Smooth muscle cell of the brain vasculature (primary cell): Measurements from ENCODE around the gene AKAP8.
A peak's percentile ranks its signal among the peaks of the same experiment; 100 is the strongest.
"Not testable (repeated sequence)": the region's sequence is repeated elsewhere in the genome, so short reads cannot be mapped to it uniquely, and the experiment has no call there.

Experiments used
- DNase-seq: peaks from one replicate; pipeline ENCODE4 v3.0.0-alpha.2; 2012; ENCODE audit warnings: low read depth, low spot score

Gene AKAP8

DNA sequence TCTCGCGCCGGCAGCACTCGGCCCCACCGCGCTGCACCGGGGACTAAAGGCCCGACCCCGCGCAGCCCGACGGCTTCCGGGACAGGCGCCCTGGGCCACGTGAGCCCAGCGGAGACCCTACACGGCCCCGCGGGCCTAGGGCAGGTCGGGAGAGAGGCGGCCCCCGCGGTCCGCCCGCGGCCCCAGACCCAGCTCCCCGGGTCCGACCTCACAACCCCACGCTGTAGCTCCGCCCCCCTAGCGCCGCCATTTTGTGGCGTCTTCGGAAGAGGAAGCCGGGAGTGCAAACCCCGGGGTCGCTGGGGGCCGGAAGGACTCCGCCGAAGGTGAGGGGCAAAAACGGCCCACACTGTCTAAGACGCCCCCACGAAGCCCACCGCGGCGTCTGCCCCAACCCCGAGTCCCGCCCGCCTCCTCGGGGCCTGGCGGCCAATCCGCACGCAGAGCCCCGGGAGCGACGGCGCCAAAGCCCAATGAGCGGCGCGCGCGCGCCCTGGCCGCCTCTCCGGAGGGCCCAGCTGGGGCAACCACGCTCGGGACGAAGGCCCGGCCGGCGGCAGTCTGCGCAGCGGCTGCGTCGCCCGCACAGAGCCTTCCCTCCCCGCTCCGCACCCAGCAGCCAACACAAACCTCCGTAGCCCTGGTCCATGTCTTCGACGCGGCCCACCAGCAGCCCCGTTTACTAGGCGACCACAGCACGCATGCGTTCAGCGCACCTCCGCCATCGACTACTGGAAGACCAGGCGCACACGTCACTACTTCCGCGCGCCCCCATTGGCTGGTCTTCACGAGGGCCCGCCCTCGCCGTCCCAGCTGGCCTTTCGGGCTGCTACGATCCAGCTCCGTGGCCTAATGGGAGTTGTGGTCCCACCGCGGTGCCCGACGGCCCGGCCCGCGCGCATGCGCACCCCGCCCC lies at the start of gene AKAP8:
TSS of gene AKAP8 (minus strand) at position 705 of the 916 bp plus-strand sequence. CDS start at position 649, 56 bp downstream.
- DNase-seq: peak; percentile 95

DNA sequence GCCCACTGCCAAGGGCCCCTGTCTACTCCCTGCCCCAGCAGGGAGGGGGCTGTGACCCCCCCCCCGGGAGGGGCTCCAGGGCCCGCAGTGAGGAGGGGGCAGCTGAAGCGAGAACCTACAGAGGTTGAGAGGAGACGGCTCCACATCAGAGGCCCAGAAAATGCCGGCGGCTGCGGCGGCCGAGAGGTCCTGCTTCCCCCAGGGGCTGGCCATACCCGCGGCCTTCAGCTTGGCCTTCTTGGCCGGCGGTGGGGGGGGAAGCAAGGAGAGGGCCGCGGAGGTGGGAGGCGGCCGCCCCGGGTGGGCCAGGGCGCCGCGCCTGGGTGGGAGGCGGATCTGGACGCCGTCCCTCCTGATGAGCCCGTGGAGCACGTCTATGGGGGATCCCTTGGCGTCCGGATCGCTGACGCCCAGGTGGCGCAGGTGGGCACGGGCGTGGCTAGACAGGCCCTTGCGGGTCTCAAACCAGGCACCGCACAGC lies 48.4 kb upstream of the AKAP8 start:
- DNase-seq: no peak

DNA sequence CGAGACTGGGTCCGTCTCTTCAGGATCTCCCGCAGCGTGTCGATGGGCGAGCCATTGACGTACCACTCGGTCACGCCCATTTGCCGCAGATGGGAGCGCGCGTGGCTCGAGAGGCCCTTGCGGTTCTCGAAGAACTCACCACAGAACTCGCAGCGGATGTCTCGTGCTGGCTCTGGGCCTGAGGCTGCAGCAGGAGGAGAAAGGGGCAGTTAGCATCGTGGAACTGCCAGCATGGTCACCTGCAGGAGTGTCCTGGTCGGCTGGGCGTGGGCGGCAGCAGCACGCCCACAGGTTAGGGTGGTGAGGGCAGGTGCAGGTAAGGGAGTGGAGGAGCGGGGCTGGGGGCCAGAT lies 47.7 kb upstream of the AKAP8 start:
- no peak for DNase-seq

DNA sequence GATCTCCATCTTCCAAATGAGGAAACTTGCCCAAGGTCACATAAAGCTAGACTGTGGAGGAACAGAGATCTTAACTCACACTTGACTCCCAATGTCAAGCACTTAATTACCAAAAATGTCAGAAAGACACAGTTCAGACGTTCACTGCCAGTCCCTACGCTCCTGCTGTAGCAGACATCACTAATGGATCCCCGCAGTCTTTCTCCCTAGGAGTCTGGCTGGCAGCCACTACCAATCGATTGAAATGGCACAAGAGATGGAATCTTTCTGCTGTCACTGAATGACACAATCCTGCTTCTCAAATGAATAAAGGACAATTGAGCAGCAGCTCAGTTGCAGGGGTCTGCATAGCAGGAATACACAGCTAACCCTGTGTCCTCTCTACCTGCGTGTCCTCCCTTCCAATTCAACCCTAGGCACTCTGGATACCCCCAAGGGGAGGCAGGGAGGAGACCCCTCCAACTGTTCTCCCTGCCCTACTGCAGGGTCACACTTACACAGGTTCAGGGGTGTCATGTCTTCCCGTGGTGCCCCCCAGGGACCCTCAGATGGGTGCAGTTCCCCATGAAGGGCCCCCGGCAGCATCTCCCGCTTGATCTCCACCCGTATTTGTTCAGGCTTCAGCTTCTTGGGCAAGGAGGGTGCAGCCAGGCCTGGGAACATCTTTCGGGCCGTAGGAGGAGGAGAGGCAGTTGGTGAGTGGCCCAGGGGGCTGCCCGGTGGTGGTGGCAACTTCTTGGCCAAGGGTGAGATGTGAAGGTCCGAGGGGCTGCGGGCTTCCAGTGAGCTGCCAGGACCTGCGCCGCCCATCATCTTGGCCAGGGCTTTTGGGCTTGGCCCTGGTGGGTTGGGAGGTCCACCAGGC lies 47.1 kb upstream of the AKAP8 start:
- no peak for DNase-seq

DNA sequence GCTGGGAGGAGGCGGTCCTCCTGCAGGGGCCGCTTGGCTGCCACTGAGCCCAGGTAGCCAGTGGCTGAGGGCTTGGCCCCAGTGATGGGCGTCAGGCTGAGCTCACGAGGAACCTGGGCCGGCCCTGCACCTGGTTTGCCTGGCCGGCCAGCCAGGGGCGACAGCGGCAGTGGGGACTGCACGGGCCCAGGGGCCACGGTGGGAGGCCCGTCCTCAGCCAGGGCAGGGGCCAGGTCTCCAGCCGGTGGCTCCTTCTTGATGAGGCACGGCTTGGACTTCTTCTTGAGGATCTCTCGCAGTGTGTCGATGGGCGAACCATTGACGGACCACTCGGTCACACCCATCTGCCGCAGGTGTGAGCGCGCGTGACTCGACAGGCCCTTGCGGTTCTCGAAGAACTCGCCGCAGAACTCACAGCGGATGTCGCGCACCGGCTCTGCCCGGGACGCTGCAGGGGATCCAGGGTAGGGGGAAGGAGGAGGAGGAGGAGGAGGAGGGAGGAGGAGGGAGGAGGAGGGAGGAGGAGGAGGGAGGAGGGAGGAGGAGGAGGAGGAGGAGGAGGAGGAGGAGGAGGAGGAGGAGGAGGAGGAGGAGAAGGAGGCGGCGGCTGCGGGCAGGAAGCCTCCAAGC lies 45.8 kb upstream of the AKAP8 start:
- no peak for DNase-seq

DNA sequence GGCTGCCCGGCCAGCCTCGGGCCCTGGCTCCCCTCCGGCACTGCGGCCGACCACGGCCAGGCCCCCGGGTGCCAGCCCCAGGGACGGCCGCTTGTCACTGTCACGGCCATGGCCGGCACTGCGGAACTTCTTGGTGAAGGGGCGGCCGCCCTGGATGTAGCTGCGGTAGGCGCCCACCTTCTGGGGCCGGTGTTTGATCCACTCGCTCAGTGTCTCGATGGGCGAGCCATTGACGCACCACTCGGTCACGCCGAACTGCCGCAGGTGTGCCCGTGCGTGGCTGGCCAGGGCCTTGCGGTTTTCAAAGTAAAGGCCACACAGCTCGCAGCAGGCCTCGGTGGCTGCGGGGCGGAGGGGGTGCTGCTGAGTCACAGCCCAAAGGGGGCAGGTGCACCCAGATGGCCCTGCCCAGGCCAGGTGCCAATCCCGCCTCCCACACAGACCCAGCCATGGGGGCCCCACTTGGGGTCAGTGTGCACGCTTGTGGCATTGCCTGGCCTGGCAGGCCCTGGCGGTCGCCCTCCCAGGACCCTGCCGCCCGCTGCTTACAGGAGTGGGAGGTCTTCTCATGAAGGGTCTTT lies 45.2 kb upstream of the AKAP8 start:
- DNase-seq: no peak

DNA sequence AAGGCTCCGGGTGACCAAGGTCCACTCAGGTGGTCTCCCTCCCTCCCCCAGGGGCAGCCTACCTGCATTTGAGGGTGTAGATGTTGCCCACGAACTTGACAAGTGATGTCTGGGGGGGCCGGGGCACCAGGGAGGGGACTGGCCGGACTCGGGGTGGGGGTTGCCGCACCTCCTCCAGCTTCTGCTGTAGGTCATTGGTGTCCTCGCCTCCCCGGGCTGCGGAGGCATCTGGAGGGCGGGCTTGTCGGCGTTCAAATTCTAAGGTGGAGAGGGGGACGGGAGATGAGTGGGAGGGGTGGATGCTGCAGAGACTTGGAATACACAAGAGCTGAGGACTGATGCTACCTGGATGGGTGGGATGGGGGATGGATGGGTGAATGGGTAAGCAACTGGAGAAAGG lies 44.5 kb upstream of the AKAP8 start:
- DNase-seq: no peak

DNA sequence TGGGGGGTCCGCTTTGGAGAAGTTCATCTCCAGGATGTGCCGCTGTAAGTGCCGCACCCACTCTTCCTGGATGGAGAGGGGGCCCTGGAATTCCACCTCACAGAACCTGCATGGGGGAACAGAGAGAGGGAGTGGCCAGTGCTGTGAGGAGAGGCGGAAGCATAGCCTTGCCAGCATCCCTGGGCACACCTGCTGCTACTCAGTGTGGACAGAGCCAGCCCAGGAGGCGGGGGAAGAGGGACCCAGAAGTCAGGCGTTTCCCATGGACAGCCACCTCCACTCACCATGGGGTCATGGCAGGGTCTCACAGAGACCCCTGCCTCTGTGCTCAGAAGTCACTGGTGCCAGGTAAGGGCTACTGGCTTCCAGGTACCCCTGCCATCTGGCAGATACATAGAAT lies 43.5 kb upstream of the AKAP8 start:
- DNase-seq: no peak

DNA sequence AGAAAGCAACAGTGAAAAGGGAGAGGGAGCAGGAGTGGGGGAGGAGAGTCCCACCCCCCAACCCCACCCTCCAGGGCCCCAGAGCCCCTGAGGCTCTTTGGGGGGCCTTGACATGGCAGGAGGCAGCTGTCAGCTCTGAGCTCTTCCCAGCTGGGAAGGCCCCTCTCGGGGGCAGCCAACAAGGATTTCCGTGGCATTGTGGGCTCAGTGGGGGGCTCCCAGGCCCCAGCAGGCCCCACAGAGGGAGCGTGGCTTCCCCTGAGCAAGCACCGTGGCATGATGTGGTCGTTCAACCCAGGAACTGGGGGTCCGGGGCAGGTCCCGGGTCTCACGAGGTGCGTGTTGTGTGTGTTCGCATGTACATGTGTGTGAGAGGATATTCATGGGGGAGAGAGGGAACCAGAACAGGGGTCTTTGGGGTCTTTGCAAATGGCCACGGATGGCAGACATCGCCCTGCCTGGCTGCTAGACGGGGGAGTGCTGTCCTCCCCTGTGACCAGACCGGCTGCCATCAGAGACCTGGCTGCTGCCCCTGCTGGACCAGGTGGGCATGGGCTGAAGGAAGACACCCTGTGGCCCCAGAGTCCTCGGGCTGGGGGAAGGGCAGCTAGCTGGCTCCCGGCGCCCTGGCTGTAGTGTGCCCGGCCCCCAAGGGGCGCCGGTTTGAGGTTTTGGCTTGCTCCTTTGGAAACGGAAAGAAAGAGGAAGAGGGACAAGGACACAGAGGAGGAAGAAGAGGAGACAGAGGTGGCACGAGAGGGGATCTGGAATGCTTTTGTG lies 42.9 kb upstream of the AKAP8 start:
- no peak for DNase-seq

DNA sequence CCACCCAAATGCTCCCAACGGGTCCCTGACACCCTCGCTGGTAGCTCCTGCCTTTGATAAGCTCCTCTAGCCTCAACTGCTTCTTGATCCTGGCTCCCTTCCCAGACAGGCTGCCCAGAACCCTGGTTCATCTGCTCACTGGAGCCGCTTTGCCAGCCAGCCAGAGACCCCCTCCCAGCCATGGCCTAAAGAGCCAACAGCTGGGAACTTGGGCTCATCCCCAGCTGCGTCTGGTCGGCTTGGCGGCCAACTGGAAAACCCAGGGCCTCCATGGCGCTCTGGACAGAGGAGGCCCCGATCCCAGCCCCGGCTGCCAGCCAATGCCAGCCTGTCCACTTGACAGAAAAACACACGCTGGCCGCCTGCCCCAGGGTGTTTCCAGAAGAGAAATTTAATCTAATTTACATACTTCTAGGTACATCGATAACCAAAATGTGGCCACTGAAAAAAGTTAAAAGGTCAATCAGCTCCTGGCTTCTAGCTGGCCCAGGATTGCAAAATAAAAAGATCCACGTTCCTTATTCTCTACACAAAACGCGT lies 42.2 kb upstream of the AKAP8 start:
- no peak for DNase-seq

DNA sequence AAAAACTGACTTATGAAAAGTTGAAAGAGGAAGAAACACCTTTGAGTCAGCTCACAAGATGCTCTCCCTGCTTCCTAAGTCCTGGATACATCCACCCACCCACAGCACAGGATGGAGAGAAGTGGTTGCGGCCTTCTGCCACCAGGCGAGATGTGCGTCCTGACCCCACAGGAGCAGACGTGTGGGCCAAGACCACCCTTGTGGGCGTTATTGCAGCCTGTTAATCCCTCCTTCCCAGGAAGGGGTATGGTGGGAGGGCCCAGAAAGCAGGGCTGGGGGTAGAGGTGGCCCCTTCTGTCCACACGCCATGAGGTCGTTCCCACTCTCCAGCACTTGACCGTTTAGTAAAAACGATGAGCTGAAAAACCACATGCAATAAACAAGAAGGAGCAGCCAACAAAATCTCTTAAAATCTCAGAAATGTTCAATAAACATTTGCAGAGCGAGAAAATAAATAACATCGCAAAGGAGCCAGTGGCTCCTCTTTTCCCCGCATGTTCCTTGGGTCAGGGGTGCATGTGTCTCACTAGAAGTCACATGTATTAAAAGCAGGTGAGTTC lies 41.6 kb upstream of the AKAP8 start:
- DNase-seq: no peak

DNA sequence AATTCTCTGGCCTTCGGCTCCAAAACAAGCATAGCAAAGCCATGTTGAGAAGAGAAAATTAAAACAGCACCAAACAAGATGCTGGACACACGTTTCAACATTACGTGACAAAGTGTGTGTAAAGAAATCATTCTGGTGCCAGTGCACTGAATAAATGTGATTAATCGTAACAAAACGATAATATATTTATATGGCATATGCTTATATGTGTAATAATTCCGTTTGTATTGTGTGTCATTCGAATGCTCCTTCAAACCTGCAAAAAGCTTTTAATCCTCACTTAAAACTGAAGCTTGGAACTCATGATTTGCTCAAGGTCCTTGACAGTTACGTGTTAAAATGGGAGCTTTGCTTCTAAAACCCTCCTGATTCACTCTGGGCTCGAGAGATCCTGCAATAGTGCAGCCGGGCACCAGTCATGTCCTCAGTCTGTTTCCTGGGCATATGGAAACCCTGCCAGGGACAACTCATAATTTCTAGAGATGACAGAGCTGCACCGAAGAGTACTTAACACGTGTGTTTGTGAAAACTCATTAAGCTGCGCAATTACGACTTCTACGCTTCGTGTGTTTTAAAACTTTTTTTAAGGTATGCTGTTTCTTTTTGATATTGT lies 39.9 kb upstream of the AKAP8 start:
- no peak for DNase-seq

DNA sequence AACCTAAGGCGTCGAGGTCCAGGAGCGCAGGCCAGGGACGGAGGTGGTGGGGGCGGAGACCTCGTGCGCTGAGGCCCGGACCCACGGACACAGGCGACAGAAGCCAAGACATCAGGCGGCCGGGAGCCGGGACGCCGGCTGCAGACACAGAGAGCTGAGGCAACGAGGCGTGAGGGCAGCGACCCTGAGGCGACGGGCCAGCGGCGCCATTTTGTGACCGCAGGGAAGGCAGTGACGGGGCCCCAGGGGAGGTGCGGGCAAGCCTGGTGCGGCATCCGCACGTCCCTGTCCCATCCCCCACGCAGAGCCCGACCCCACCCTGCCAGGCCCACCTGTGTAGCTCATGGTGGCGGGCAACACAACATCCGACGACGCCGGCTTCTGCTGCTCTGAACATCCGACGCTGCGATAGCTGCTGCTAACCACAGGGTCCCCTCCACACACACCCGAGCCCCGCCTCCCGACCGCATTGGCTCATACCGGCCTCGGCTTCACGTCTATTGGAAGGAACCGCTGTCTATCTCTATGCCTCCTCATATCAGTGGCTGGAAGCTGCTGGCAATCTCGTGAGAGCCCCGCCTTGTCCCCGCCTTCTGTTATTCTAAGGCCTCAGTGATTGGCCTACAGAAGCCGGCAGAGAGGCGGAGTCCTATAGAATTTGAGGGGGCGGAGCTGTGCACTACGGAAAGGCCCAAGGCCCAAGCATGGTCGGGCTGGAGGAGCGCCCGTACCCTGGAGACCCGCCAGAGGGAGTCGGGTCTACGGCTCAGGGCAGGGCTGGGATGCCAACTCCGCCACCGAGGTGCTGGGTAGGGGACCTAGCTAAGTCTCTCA lies 39.2 kb upstream of the AKAP8 start, which contains the start of gene AKAP8L:
TSS of gene AKAP8L (minus strand) at position 410 of the 834 bp plus-strand sequence. CDS start at position 345, 65 bp downstream.
- DNase-seq: peak; percentile 99

DNA sequence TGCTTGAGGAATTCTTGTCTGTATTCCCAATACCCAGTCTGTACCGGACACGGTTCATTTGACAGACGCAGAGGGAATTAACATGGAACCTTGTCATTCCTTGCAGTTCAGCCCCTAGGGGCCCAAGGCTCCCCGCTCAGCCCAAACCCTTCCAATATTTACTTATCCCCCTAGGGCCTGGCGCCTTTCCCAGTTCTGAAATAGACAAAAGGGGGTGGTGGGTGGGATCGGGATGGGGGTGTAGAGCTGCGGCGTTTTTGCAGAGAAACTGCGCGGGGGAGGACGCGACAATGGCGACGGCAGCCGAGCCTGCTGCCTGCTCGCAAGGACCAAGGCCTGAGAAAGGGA lies 38.6 kb upstream of the AKAP8 start:
- peak; percentile 10 for DNase-seq

DNA sequence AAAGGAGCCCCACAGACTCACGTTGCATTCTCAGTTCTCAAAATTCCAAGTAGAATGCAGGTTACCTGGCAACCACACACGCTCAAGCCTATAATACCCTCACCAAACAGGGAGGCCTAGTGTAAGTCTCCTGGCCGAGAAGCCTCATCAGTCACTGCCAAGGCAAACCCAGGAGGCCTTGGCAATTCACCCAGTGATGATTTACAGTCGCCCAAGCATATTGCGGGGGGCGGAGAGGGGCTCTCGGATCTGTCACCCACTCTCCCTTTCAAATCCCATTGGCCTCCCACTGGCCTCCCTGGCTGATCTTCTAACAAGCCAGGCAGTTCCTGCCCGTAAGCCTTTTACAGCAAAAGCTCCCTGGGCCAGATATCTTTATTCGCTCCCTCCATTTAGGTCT lies 38.1 kb upstream of the AKAP8 start:
- no peak for DNase-seq

DNA sequence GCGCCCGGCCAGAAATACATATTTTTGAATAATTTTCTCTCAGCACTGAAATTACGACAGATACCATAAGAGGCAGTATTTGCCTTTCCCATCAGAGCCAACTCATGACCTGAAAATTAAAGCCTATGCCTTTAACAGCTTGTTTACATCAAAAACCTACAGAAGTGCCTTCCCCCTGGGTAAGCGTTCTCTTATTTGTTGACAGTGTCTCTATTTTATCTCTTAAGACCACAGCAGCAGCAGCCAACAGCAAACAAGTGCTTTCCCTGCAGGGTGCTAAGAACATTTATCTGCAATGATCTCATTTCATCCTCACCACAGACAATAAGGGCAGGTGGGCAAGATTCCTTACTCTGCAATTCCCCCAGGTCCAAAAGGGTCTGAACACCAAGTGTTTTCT lies 33.2 kb upstream of the AKAP8 start:
- no peak for DNase-seq

DNA sequence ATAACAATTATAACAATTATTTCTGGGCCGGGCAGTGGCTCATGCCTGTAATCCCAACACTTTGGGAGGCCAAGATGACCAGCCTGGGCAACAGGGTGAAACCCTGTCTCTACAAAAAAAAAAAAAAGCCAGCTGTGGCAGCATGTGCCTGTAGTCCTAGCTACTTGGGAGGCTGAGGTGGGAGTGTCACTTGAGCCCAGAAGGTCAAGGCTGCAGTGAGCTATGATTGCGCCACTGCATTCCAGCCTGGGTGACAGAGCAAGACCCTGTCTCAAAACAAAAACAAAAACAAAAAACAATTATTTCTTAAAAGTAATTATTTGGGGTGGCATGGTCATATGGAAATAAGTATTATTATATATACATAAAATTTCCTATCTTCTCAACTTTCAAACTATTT lies 31.8 kb upstream of the AKAP8 start:
- DNase-seq: not testable (repeated sequence)

DNA sequence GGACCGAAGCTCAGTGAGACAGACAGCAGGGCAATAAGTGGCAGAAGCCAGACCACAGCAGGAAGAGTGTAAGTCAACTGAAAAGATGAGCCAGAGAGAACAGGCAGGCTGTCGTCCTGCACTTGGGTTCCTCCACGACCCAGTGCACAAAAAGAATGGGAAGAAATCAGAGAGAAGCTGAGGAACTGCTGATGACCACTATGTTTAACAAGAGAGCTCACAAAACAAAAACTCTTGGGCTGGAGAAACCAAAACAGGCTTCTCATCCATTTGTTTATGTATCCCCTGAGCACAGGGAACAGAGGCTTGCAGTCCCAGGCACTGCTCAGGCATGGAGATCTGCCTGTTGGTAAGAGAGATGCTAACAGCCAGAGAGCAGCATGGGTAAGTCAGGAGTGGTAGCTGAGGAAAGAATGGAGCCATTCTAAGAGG lies 25.2 kb upstream of the AKAP8 start:
- no peak for DNase-seq
